Progenitor cell of endocrine pancreas (in vitro differentiated cells): ENCODE results near the gene LTBP1. TPM values are rescaled to one million over a fixed set of nuclear protein-coding genes. Genes with fewer than 3 reads are reported as not detected.

Experiments
- DNase-seq: peaks from one replicate; pipeline ENCODE4 v3.0.0; 2021; ENCODE audit warnings: low spot score; ENCODE audit not compliant: unreplicated experiment
- H3K27ac Mint-ChIP-seq: 2 replicates; pipeline ENCODE4 v1.8.0; 2021; ENCODE audit warnings: mild to moderate bottlenecking, moderate library complexity, mixed read lengths
- H3K27me3 Mint-ChIP-seq: 2 replicates; pipeline ENCODE4 v1.8.0; 2021; ENCODE audit warnings: mixed read lengths
- H3K36me3 Mint-ChIP-seq: 2 replicates; pipeline ENCODE4 v1.8.0; 2022; ENCODE audit warnings: mixed read lengths; ENCODE audit not compliant: insufficient read depth
- H3K4me1 Mint-ChIP-seq: 2 replicates; pipeline ENCODE4 v1.8.0; 2021; ENCODE audit warnings: low read depth, mixed read lengths
- H3K4me3 Mint-ChIP-seq: 2 replicates; pipeline ENCODE4 v1.8.0; 2021; ENCODE audit warnings: low read depth, mild to moderate bottlenecking, moderate library complexity, mixed read lengths
- H3K9me3 Mint-ChIP-seq: 2 replicates; pipeline ENCODE4 v1.8.0; 2021; ENCODE audit warnings: low read depth, mixed read lengths
- total RNA-seq: library from RNA; stranded (reverse); gene quantifications from 2 replicates; pipeline ENCODE4 v1.2.1, GENCODE V29; 2021
- TF ChIP-seq, protein P1 (sequence below): fragments of 200-600 bp; sonication (generic); IDR thresholded peaks from one replicate; pipeline ENCODE4 v1.5.0; 2021; ENCODE audit warnings: antibody characterized with exemption, mild to moderate bottlenecking; ENCODE audit not compliant: unreplicated experiment

LTBP1 gene
- total RNA-seq, 1 donor from 2014 or later, result 63.0 TPM

DNA sequence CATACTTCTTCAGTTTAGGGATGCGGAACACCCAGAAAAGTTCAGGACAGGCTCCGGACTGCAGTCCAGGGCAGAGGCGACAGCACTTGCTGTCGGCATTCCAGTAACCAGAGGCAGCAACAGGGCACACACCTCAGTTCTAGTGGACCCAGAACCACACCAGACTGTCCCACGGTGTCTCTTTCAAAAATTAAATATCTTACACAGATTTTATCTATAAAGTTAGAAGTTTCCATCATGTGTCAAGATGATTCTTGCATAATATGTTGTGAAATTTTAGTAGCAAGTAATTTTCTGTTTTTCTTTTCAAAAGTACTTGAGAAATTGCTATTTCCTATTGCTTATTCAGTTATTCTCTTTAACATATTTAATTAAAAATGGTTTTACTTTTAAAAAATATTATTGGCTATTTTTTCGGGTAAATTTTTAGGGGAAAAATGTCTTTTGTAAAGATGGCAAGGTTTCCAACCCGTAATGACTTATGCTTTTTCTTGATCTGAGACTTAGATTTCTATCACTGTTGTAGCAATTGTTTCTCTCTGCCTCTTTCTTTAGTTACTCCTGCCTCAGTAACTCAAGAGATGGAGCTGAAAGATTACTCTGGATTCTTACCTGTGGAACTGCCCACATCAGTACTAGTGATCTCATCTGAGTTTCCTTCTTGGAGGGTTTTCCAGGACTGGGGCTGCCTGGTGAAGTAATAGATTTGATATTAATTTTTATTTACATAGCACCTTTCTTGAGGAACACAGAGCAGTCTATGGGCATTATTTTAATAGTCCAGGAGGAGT, 182.7 kb downstream of the LTBP1 start:
- DNase-seq, result no peak
- no peak overlapping the region for H3K4me3 Mint-ChIP-seq
- H3K27me3 Mint-ChIP-seq, result no peaks in the 10 kb centered on the region
- H3K36me3 Mint-ChIP-seq, result peaks cover 1% of the 10 kb centered on the region
- no peaks in the 10 kb centered on the region for H3K9me3 Mint-ChIP-seq
- no peak overlapping the region for H3K27ac Mint-ChIP-seq
- TF ChIP-seq, protein P1, sequence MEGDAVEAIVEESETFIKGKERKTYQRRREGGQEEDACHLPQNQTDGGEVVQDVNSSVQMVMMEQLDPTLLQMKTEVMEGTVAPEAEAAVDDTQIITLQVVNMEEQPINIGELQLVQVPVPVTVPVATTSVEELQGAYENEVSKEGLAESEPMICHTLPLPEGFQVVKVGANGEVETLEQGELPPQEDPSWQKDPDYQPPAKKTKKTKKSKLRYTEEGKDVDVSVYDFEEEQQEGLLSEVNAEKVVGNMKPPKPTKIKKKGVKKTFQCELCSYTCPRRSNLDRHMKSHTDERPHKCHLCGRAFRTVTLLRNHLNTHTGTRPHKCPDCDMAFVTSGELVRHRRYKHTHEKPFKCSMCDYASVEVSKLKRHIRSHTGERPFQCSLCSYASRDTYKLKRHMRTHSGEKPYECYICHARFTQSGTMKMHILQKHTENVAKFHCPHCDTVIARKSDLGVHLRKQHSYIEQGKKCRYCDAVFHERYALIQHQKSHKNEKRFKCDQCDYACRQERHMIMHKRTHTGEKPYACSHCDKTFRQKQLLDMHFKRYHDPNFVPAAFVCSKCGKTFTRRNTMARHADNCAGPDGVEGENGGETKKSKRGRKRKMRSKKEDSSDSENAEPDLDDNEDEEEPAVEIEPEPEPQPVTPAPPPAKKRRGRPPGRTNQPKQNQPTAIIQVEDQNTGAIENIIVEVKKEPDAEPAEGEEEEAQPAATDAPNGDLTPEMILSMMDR, result no peak
- H3K4me1 Mint-ChIP-seq, result no peaks in the 10 kb centered on the region

DNA sequence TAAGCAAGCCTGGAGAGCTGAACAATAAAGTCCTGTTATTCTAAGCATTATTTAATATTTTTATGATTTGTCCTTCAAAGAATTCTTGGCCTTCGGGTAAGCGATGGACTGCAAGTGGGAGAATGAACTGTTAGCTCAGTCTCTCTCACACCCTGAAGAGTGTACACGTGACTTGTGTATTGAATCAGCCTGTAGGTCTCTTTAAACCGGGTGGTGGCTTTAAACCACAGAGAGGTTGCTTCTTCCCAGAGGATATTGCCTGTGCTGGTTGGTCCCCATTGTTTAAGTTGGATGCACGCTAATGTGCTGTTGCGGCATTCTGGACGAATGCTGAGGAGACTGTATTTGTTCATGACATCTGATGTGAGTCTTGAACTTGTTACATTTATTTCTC, 183.3 kb downstream of the LTBP1 start:
- TF ChIP-seq, protein P1, result no peak
- no peak overlapping the region for H3K4me3 Mint-ChIP-seq

GRCh38 chr2:33130544-33130943, 183.8 kb downstream of the LTBP1 start:
- Mint-ChIP-seq H3K27ac (no peak overlapping the region), H3K27me3 (no peaks in the 10 kb centered on the region), H3K4me3 (no peak overlapping the region), H3K9me3 (no peaks in the 10 kb centered on the region), H3K36me3 (peaks cover 1% of the 10 kb centered on the region), H3K4me1 (no peaks in the 10 kb centered on the region)
- TF ChIP-seq, protein P1, result no peak
- no peak for DNase-seq

More for the DNA sequence above, 183.3 kb downstream of the LTBP1 start:
- H3K4me1 Mint-ChIP-seq, result no peaks in the 10 kb centered on the region
- H3K27ac Mint-ChIP-seq, result no peak overlapping the region
- peaks cover 1% of the 10 kb centered on the region for H3K36me3 Mint-ChIP-seq
- no peak for DNase-seq
- no peaks in the 10 kb centered on the region for H3K27me3 Mint-ChIP-seq
- no peaks in the 10 kb centered on the region for H3K9me3 Mint-ChIP-seq

GRCh38 chr2:33131111-33131510, 184.4 kb downstream of the LTBP1 start:
- H3K27ac Mint-ChIP-seq, result no peak overlapping the region
- no peak for DNase-seq
- TF ChIP-seq, protein P1, result no peak
- H3K4me3 Mint-ChIP-seq, result no peak overlapping the region
- no peaks in the 10 kb centered on the region for H3K4me1 Mint-ChIP-seq
- H3K36me3 Mint-ChIP-seq, result peaks cover 1% of the 10 kb centered on the region
- no peaks in the 10 kb centered on the region for H3K27me3 Mint-ChIP-seq
- H3K9me3 Mint-ChIP-seq, result no peaks in the 10 kb centered on the region

GRCh38 chr2:33131749-33132148, 185.0 kb downstream of the LTBP1 start:
- TF ChIP-seq, protein P1, result no peak

More at GRCh38 chr2:33131749-33132148, 185.0 kb downstream of the LTBP1 start:
- Mint-ChIP-seq H3K4me1 (no peaks in the 10 kb centered on the region), H3K36me3 (peaks cover 1% of the 10 kb centered on the region), H3K27me3 (no peaks in the 10 kb centered on the region), H3K9me3 (no peaks in the 10 kb centered on the region), H3K27ac (no peak overlapping the region), H3K4me3 (no peak overlapping the region)
- no peak for DNase-seq
